GM21381 (cell line): Measurements from ENCODE around the gene PLCD3.

Experiments
- ATAC-seq: cut with Tn5 transposase; IDR thresholded peaks from one replicate; pipeline ENCODE4 v1.9.1; 2021; ENCODE audit warnings: mild to moderate bottlenecking, moderate library complexity; ENCODE audit not compliant: unreplicated experiment

PLCD3 gene

GRCh38 chr17:45132320-45132571, at the start of gene PLCD3:
TSS of gene PLCD3 (minus strand) at chr17:45132515. CDS start at chr17:45132410, 105 bp downstream.
- ATAC-seq, result no peak

- ATAC-seq, result no peak
These were observed 45.2 kb upstream of the PLCD3 start for GRCh38 chr17:45177563-45177962.

GRCh38 chr17:45175759-45176115, 43.4 kb upstream of the PLCD3 start:
- no peak for ATAC-seq

GRCh38 chr17:45172541-45173286, 40.4 kb upstream of the PLCD3 start:
- ATAC-seq, result no peak

GRCh38 chr17:45172232-45172540, 39.9 kb upstream of the PLCD3 start:
- ATAC-seq, result no peak

GRCh38 chr17:45171338-45172231, 39.3 kb upstream of the PLCD3 start:
- no peak for ATAC-seq

GRCh38 chr17:45170931-45171337, 38.6 kb upstream of the PLCD3 start:
- no peak for ATAC-seq

- ATAC-seq, result no peak
These were observed 38.1 kb upstream of the PLCD3 start for GRCh38 chr17:45170280-45170930.

GRCh38 chr17:45168991-45169752, 36.9 kb upstream of the PLCD3 start:
- no peak for ATAC-seq

- ATAC-seq, result no peak
These were observed 32.5 kb upstream of the PLCD3 start for GRCh38 chr17:45164734-45165269.

GRCh38 chr17:45162025-45162687, 29.8 kb upstream of the PLCD3 start:
- ATAC-seq, result no peak

GRCh38 chr17:45161288-45162024, 29.1 kb upstream of the PLCD3 start, which contains the start of gene HEXIM2:
TSS of gene HEXIM2 (plus strand) at chr17:45161875. CDS start at chr17:45162794, 919 bp downstream.
- ATAC-seq, result peak; percentile 90

- ATAC-seq, result peak; percentile 16
These were observed 28.4 kb upstream of the PLCD3 start for GRCh38 chr17:45160447-45161287.

- ATAC-seq, result no peak
These were observed 23.9 kb upstream of the PLCD3 start for GRCh38 chr17:45156242-45156641.

GRCh38 chr17:45155483-45155882, 23.2 kb upstream of the PLCD3 start:
- no peak for ATAC-seq

- no peak for ATAC-seq
These were observed 22.7 kb upstream of the PLCD3 start for GRCh38 chr17:45155029-45155428.

GRCh38 chr17:45150911-45151809, 18.8 kb upstream of the PLCD3 start:
- ATAC-seq, result no peak
